GM18519 (cell line): Measurements from ENCODE around the gene THAP5.
"Not testable (repeated sequence)": the region's sequence is repeated elsewhere in the genome, so short reads cannot be mapped to it uniquely, and the experiment has no call there.

Experiments
- ATAC-seq: cut with Tn5 transposase; IDR thresholded peaks from one replicate; pipeline ENCODE4 v1.9.1; 2021; ENCODE audit warnings: mild to moderate bottlenecking, moderate library complexity; ENCODE audit not compliant: unreplicated experiment, low FRiP score

Gene THAP5

DNA sequence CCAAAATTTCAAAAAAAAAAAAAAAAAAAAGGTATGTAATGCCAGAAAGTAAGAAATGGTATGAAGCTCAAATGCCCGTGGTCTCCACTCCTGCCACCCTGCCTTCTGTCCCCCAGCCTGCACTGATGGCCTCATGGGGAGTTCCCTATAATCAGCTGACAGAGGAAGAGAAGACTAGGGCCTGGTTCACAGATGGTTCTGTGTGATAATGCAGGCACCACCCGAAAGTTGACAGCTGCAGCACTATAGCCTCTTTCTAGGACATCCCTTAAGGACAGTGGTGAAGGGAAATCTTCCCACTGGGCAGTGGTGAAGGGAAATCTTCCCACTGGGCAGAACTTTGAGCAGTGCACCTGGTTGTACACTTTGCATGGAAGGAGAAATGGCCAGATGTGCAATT, 31.3 kb downstream of the THAP5 start:
- not testable (repeated sequence) for ATAC-seq

DNA sequence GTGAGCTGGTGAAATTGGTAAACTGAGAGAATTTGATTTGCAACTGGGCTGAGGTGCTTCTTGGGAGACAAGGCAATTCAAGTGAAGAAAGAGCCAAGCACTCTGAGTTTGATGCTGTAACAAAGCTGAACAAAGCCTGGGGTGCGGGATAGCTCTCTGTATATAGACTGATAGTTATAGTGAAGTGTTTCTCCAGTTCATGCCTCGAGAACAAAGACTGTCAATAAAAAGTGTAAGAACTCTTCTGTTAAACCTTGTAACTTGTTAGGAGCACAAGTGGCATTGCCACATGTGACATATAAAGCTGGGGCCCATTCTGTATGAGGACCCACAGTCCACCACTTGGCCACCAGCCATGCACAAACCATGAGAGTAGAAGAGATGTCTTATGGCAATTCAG, 32.3 kb downstream of the THAP5 start:
- no peak for ATAC-seq

DNA sequence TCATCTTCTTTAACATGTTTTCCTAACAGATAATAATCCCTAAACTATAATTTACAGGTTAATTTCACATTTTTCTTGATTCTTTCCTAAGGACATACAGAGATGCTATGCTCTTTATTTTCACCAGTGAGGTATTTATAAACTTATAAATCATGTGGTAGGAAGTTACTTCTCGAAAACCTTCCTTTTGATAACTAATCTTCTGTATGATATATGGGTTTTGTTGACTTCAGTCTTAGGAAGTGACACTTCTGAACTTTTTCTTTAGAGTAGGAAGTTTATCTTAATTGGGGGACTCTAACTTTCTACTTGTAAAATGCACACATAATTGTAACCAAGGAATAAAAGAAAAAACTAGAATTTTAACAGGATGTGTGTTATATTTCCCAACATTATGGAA, 33.8 kb downstream of the THAP5 start:
- ATAC-seq, result no peak

DNA sequence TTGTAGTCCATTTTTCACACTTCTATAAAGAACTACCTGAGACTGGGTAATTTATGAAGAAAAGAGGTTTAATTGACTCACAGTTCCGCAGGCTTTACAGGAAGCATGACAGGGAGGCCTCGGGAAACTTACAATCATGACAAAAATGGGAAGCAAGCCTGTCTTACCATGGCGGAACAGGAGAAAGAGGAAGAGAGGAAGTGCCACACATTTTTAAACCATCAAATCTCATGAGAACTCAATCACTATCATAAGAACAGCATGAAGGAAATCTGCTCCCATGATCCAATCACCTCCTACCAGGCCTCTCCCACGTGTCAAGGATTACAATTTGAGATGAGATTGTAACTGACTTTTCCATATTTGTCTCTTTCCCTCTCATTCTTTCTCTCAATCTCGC, 34.2 kb downstream of the THAP5 start:
- no peak for ATAC-seq

DNA sequence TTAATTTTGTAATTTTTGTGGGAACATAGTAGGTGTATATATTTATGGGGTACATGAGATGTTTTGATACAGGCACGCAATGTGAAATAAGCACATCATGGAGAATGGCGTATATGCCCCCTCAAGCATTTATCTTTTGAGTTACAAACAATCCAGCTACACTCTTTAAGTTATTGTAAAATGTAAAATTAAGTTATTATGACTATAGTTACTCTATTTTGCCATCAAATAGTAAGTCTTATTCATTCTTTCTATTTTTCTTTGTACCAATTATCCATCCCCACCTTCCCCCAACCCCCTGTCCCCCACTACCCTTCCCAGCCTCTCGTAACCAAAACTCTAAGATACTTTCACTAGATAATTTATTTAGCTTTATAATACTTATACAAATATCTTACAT, 35.8 kb downstream of the THAP5 start:
- no peak for ATAC-seq

DNA sequence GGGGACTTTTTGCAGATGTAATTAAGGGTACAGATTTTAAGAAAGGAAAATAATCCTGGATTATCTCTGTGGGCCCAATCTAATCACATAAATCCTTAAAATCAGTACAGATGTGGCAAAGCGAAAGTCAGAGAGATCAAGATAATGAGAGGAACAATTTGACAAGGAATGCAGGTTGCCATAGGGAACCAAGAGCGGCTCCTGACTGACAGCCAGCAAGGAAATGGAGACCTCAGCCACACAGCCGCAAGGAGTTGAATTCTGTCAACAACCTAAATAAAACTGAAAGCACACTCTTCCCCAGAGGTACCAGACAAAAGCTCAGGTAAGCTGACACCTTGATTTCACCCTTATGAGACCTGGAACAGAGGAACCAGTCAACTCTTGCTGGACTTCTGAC, 40.2 kb downstream of the THAP5 start:
- ATAC-seq, result no peak

DNA sequence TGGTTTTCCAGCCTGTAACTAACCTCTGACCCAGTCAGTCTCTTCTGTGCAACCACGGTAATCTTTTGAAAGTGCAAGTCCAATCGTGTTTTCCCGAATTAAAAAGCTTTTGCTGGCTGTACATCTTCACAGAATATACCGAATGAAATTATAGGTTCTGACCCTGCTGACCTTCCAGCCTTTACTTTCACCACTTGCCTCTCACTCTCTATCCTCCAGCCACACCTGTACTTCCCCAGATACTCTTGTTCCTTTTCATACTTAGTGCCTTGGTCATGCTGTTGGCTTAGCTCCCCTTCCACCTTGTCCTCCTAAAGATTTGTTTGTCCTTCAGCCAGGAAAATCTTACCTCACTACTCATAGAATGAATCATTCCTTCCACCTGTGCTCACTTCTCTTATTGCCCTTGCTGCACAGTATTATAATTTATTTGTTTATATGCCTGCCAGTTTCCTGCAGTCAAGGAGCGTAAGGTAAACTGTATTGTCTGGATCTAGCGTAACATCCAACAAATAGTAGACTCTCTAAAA, 41.3 kb downstream of the THAP5 start:
- ATAC-seq, result no peak

DNA sequence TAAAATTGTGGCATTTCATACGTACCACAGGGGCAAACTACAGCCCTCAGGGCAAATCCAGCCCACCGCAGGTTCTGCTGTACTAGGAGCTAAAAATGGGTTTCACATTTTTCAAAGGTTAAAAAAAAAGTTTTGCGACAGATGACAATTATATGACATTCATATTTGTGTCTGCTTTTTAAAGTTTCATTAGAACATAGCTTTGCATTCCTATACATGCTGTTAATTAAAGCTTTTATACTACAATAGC, 42.8 kb downstream of the THAP5 start:
- ATAC-seq, result no peak

DNA sequence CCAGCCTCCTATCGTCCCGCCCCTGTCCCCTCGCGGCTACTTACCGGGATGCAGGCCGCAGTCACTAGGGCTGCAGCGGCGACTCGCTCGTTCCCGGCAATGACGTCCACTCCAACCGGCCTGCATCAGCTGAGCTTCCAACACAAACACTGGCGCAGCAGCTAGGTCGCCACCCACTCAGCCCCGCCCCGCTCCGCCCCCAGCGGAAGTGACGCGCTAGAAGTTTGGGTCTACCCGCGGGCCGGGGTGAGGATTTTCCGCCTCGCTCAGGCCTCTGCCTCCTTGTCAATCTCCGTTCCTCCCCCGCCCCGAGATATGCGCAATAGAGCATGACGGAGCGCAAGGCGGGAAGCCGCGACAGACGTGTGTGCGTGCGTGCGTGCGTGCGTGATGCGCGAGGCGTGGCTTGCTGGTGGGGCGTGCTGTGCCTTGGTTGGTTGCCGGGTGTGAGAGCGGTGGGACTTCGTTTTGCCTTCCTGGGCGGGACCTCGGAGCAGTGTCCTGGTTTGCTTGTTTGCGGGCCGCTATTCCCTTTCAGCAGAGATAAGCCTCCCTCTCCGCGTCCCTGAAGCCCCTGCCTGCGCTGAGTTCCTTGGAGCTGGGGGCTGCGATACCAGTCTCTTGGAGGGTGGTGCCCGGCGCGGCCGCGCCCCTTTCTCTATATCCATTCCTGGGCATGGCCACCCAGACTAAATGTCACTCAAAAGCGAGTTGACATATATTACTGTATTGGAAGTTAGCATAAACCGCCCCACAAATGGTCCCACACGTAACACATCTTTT, 43.3 kb downstream of the THAP5 start, which contains the start of gene PNPLA8:
Gene PNPLA8 (minus strand): TSS at position 151 of the 783 bp plus-strand sequence. CDS start 10,644 bp downstream, outside the sequence.
- peak; percentile 93 for ATAC-seq

DNA sequence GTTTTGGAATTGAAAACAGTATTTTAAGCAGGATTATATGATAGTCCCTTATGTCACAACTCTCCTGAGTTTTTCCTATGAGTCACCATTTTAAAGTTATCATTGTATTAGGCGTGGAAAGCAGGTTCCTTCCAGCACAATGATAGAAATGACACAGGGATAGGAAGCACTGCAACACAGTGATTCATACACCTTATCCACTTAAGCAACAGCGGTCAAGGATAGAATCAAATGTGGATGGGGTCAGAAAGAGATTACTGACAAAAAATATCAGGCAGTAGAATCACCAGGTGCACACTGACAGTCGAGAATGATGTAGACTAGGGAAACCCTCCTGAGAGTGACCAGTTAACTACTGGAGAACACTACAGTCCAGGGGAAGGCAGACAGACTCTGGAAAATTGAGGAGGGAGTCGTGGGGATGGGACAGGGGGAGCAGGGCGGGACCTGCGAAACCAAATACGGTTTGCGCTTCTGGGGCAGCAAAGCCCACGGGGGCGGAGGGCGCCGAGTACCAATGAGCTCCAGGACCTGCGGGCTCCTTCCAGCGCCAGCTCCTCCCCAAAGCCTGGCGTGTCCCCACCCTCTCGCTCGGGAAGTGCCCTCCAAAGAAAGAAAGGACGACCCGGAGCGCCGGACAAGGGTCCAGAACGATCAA, 44.0 kb downstream of the THAP5 start:
- peak; percentile 20 for ATAC-seq

DNA sequence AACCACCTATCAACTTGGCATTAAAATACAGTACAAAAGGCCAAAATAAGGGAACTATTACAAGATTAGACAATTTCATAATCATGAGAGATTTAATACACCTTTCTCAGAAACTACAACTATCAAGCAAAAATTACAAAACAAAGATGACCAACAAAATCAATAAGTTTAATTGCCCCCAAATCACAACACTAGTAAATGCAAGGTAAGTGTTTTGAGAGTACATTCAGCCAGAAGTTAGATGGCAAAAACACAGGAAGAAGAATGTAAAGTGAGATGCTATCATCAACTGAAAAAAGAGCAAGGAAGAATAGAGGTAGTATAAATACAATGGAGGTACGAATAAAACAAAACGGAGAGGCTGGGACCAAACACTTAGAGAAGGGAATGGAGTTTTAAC, 46.7 kb downstream of the THAP5 start:
- ATAC-seq, result no peak

DNA sequence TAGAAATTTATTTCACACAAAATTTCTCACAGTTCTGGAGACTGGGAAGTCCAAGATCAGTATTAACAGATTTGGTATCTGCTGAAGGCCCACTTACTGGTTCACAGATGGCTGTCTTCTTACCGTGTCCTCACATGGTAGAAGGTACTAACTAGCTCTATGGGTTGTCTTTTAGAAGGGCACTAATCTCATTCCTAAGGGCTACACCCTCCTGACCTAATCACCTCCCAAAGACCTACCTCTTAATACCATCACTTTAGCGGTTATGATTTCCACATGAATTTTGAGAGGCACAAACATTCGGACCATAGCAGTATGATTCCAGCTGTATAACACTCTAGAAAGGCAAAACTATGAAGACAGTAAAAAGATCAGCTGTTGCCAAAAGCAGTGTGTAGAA, 51.6 kb downstream of the THAP5 start:
- ATAC-seq, result no peak

DNA sequence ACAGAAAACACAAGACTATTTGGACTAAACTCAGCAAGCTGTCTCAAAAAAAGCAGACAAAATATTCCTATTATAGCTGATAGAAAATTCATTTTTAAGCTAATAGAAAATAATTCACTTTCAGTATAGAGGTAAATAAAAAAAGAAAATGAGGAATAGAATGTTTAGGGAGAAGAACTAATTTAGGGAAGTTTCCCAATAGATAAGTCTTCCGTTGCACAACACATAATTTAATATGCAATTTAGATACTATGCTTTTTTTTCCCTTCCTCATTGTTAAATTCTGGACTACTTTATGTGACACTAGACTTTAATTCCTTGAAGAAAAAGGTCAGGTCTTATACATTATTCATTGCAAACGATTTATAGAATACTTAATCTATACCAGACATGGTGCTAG, 53.9 kb downstream of the THAP5 start:
- ATAC-seq, result no peak

DNA sequence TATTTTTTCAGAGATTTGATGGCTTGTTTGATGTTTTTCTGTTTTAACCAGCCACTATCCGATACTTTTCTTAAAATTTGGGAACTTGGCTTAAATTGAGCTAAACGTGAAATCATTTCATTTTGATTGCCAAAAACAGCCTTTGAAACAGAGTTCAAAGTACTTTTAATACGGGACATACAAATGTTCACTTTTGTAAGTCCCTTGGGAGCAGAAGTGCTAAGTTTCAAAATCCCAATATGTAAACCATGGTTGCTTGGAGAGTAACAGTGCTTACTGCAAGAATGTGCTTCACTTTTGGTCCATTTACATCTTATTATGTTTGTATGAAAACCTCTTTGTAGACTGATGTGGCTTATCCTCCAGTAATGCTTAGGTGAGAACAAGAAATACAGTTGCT, 54.5 kb downstream of the THAP5 start:
- ATAC-seq, result no peak
